Measurements from ENCODE around the gene LHPP.
A peak's percentile ranks its signal among the peaks of the same experiment; 100 is the strongest.

The LHPP gene

GRCh38 chr10:124655191-124656112, 193.8 kb downstream of the LHPP start:
- H3K27me3 ChIP-seq (replicated peaks): no peaks in the 10 kb centered on the region
- H3K27ac ChIP-seq: no peak overlapping the region
- H3K4me3 ChIP-seq (ENCODE audit: low read depth, low read length): no peak overlapping the region
- in situ Hi-C loops (cut with HindIII; ENCODE audit: low pct_ligation_motif_present, low sequenced_read_pairs): no loop called here
- TF ChIP-seq, protein P1, sequence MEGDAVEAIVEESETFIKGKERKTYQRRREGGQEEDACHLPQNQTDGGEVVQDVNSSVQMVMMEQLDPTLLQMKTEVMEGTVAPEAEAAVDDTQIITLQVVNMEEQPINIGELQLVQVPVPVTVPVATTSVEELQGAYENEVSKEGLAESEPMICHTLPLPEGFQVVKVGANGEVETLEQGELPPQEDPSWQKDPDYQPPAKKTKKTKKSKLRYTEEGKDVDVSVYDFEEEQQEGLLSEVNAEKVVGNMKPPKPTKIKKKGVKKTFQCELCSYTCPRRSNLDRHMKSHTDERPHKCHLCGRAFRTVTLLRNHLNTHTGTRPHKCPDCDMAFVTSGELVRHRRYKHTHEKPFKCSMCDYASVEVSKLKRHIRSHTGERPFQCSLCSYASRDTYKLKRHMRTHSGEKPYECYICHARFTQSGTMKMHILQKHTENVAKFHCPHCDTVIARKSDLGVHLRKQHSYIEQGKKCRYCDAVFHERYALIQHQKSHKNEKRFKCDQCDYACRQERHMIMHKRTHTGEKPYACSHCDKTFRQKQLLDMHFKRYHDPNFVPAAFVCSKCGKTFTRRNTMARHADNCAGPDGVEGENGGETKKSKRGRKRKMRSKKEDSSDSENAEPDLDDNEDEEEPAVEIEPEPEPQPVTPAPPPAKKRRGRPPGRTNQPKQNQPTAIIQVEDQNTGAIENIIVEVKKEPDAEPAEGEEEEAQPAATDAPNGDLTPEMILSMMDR (IDR thresholded peaks at IDR 0.05; ENCODE audit: low read depth, low read length, missing control alignments): no peak
- H3K36me3 ChIP-seq (replicated peaks): no peaks in the 10 kb centered on the region
- no peak for DNase-seq

DNA sequence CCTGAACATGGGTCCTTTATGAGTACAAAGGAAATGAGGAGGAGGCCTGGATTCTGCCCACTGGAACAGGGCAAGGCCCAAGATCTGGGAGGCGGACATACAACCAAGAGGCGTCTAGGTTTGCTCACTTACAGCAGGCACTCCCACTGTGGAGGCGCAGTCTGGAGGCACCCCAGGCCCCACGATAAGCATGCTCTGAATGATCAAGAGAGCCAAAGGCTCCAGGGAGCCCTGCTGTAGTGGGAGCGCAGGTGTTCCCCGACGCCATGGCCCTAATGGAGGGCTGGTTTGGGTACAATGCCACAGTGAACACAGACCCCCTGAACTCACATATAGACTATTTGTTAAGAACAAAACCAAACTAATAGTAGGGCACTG, 194.5 kb downstream of the LHPP start:
- H3K27me3 ChIP-seq (replicated peaks): no peaks in the 10 kb centered on the region
- no peak overlapping the region for H3K4me3 ChIP-seq (ENCODE audit: low read depth, low read length)
- H3K27ac ChIP-seq: no peak overlapping the region
- in situ Hi-C loops (cut with HindIII; ENCODE audit: low pct_ligation_motif_present, low sequenced_read_pairs): no loop called here
- no peak for DNase-seq
- TF ChIP-seq, protein P1 (IDR thresholded peaks at IDR 0.05; ENCODE audit: low read depth, low read length, missing control alignments): no peak
- H3K36me3 ChIP-seq (replicated peaks): no peaks in the 10 kb centered on the region

DNA sequence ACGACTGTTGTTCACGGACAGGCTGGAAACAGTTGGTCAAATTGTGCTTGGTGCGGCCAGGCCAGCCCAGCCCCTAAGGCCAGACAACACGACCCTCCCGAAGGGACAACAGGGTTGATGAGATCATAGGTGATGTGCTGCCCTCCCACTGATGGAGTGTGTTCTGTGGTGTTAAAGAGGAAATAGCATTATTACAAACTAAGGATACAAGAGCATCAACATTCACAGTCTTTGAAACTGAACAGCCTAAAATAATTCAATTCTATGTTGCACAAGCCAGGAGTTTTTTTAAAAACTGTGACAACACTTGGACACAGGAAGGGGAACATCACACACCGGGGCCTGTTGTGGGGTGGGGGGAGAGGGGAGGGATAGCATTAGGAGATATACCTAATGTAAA, 194.9 kb downstream of the LHPP start:
- TF ChIP-seq, protein P1 (IDR thresholded peaks at IDR 0.05; ENCODE audit: low read depth, low read length, missing control alignments): no peak
- Histone ChIP-seq H3K27ac (no peak overlapping the region), H3K36me3 (replicated peaks) (no peaks in the 10 kb centered on the region), H3K27me3 (replicated peaks) (no peaks in the 10 kb centered on the region), H3K4me3 (ENCODE audit: low read depth, low read length) (no peak overlapping the region)
- DNase-seq: no peak
- in situ Hi-C loops (cut with HindIII; ENCODE audit: low pct_ligation_motif_present, low sequenced_read_pairs): no loop called here

DNA sequence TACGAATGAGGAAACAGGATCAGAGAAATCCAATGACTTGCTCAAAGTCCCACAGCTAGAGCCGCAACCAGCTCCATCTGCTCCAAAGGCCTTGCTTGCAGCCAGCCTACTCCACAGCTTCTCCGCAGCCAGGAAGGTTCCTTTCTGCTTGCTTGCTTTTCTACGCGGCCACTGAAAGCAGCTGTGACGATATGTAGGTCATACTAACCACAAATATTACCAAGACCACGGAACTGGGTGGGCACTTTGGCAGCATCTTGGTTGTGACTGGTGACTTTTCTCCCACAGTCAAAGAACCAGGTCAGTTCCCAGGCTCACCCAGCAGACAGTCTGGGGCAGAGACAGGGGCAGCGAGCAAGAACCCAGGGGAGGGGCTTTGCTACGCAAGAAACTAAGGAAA, 196.2 kb downstream of the LHPP start:
- DNase-seq: peak; percentile 38

DNA sequence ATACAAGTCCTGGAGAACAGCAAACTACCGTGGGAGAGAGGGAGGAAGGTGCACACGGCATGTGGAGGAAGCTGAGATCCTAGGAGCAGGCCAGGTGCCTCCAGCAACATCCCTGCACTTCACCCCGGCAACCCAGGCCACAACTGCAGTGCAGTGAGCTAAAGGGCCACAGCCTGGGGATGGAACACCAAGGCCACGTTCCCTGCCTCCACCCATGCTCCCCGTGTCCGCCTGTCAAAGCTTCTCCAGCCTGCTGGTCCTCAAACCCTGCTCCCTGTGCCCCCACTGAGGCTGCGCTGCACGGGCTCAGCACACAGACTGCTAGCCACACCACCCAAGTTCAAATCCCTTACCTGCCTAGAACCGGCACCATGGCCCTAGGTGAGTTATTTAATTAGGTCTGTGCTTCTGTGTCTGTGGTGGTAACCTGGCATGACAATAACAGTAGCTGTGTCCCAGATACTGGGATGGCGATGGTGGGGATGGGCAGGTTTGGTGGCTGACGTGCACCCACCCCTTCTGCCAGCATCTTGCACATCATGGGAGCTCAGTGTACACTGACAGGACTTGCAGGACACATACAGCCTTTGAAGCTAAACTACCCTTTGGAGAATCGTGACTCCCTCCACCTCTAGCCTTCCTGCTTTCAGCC, 197.1 kb downstream of the LHPP start:
- no peaks in the 10 kb centered on the region for H3K36me3 ChIP-seq (replicated peaks)
- H3K27me3 ChIP-seq (replicated peaks): no peaks in the 10 kb centered on the region
- TF ChIP-seq, protein P1 (IDR thresholded peaks at IDR 0.05; ENCODE audit: low read depth, low read length, missing control alignments): no peak
- H3K4me3 ChIP-seq (ENCODE audit: low read depth, low read length): no peak overlapping the region
- in situ Hi-C loops (cut with HindIII; ENCODE audit: low pct_ligation_motif_present, low sequenced_read_pairs): no loop called here
- no peak overlapping the region for H3K27ac ChIP-seq
- no peak for DNase-seq

More for the DNA sequence above, 196.2 kb downstream of the LHPP start:
- in situ Hi-C loops (cut with HindIII; ENCODE audit: low pct_ligation_motif_present, low sequenced_read_pairs): no loop called here
- Histone ChIP-seq H3K36me3 (replicated peaks) (no peaks in the 10 kb centered on the region), H3K4me3 (ENCODE audit: low read depth, low read length) (no peak overlapping the region), H3K27me3 (replicated peaks) (no peaks in the 10 kb centered on the region), H3K27ac (no peak overlapping the region)
- TF ChIP-seq, protein P1 (IDR thresholded peaks at IDR 0.05; ENCODE audit: low read depth, low read length, missing control alignments): no peak
